K562 (cell line): ENCODE measurements around the gene HINT2. TPM values are rescaled to one million over a fixed set of nuclear protein-coding genes. Genes with fewer than 3 reads are reported as not detected.

Source experiments
- BACH1 ChIP-seq: fragments of 200-800 bp; sonication (Bioruptor generic); IDR thresholded peaks from 2 replicates; pipeline ENCODE4 v1.6.1; 2016; ENCODE audit warnings: missing genetic modification characterization, missing compliant biosample characterization
- CREB1 ChIP-seq, 2 experiments: sonication (generic) in 1 of 2; formaldehyde crosslinking in 1 of 2; IDR thresholded peaks; 2 replicates each; pipeline versions ENCODE4 v1.6.1 to v1.8.0; 2012 to 2022; ENCODE audit warnings: inconsistent platforms in 1 of 2, mild to moderate bottlenecking in 1 of 2, missing genetic modification reagents in 1 of 2, moderate library complexity in 1 of 2
- JUND ChIP-seq, 2 experiments: IDR thresholded peaks; 2 replicates in 1 of 2; 3 replicates in 1 of 2; pipeline ENCODE4 v1.6.1; 2011; ENCODE audit warnings: borderline replicate concordance in 2 of 2, low read depth in 2 of 2, low read length in 2 of 2, improper control_type of control experiment in 1 of 2, missing biosample characterization in 1 of 2, missing genetic modification characterization in 1 of 2, missing genetic modification reagents in 1 of 2
- NRF1 ChIP-seq, 2 experiments: fragments of 450-650 bp; IDR thresholded peaks in 1 of 2; conservative IDR thresholded peaks in 1 of 2; 2 replicates each; pipeline ENCODE4 v1.6.1; 2014; ENCODE audit warnings: mild to moderate bottlenecking in 2 of 2
- PHF20 ChIP-seq: fragments of 450-650 bp; IDR thresholded peaks from 2 replicates; pipeline ENCODE4 v1.6.1; 2018; ENCODE audit not compliant: partially characterized antibody
- PRMT5 ChIP-seq: sonication (generic); formaldehyde crosslinking; IDR thresholded peaks from 2 replicates; pipeline ENCODE4 v1.5.0; 2020; ENCODE audit warnings: missing genetic modification reagents
- WHSC1 ChIP-seq: IDR thresholded peaks from one replicate; pipeline ENCODE4 v1.6.1; 2012; ENCODE audit warnings: low read length, control low read depth, inconsistent platforms
- ZNF592 ChIP-seq: fragments of 450-650 bp; IDR thresholded peaks from 2 replicates; pipeline ENCODE4 v1.6.1; 2017; ENCODE audit warnings: antibody characterized with exemption, mild to moderate bottlenecking
- polyA plus RNA-seq, 8 experiments: library from polyadenylated mRNA; depleted of rRNA in 4 of 8; stranded (reverse) in 5 of 8; unstranded in 3 of 8; fragments of >200 nt; fragmentation: Nextera tagmentation in 2 of 8; fragmentation: Illumina TruSeq in 1 of 8; extraction: Ambion mirVana in 2 of 8; extraction: Trizol in 1 of 8; gene quantifications; 2 replicates each; pipeline versions ENCODE4 v1.2.1 to v1.2.3, GENCODE V29; 2011 to 2014; ENCODE audit warnings: inconsistent platforms in 1 of 8, missing spikeins in 1 of 8
- total RNA-seq, 7 experiments: library from RNA; depleted of rRNA in 6 of 7; stranded (reverse); fragments of >200 nt in 6 of 7; fragmentation: Illumina TruSeq in 2 of 7; extraction: Trizol in 2 of 7; gene quantifications; 2 replicates each; pipeline versions ENCODE4 v1.2.1 to v1.2.3, GENCODE V29; 2011 to 2021; ENCODE audit warnings: low replicate concordance in 1 of 7

The HINT2 gene
- total and polyA plus RNA-seq, 9 of the 15 experiments (the other 6 are each of a cell fraction or from before 2014, with no cell fraction given) = 5.6 to 44.1 (median 27.9) TPM

GRCh38 chr9:35798658-35799374, 16.0 kb downstream of the HINT2 start (continued):
- TF ChIP-seq ZNF592 = peak; percentile 42; the same call in 1 of the 2 replicates
- TF ChIP-seq NRF1 (conservative IDR thresholded peaks at IDR 0.05 in 1 of 2, IDR thresholded peaks at IDR 0.05 in 1 of 2) = peak; percentile 51 to 60
- TF ChIP-seq JUND (IDR thresholded peaks at IDR 0.05; ENCODE audit: borderline replicate concordance, low read depth, low read length) = peak; percentile 76; the same call in 1 of the 2 replicates
- TF ChIP-seq JUND (tag; IDR thresholded peaks at IDR 0.05; ENCODE audit: borderline replicate concordance, low read depth, low read length) = peak; percentile 56; the same call in 1 of the 3 replicates
- no peak for TF ChIP-seq PRMT5
- TF ChIP-seq WHSC1 = no peak
- TF ChIP-seq BACH1 (tag) = 0 out of 2 replicates have a peak, but pooled peaks have one; percentile 24
- TF ChIP-seq CREB1 (IDR thresholded peaks at IDR 0.05) = no peak
- TF ChIP-seq CREB1 (CRISPR knock-in tag; IDR thresholded peaks at IDR 0.05) = peak; percentile 24; the same call in 1 of the 2 replicates
- TF ChIP-seq PHF20 = peak; percentile 9
